ENCODE results near the gene EIF5A2. TPM values are rescaled to one million over a fixed set of nuclear protein-coding genes. Genes with fewer than 3 reads are reported as not detected.
"Not testable (repeated sequence)": the region's sequence is repeated elsewhere in the genome, so short reads cannot be mapped to it uniquely, and the experiment has no call there.

The EIF5A2 gene
- total RNA-seq, 2 experiments from 2014 or later, result 5.7 to 8.7 TPM

DNA sequence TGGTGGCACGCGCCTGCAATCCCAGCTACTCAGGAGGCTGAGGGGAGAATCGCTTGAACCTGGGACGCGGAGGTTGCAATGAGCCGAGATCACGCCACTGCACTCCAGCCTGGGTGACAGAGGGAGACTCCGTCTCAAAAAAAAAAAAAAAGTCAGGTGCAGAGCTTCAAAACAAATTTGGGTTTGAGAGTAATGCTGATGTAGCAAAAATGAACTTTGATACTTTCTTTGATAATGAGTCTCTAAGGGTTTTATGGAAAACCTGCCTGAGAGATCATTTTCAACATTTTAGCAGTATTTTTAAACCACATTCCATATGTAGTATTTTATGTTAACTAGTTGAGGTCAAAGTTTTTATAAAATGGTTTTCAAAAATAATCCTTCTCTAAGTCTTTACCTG lies 14.5 kb downstream of the EIF5A2 start:
- intact Hi-C loops (cut with micrococcal nuclease), result no loop called here
- no peak for DNase-seq
- Mint-ChIP-seq H3K4me1 (ENCODE audit: low read depth) (no peaks in the 10 kb centered on the region), H3K9me3 (no peaks in the 10 kb centered on the region), H3K27me3 (no peaks in the 10 kb centered on the region), H3K4me3 (no peak overlapping the region), H3K27ac (no peak overlapping the region), H3K36me3 (peaks cover 21% of the 10 kb centered on the region)
- CTCF ChIA-PET, result interaction anchor here (0.7 kb wide), 1 partner anchor 388 kb away, joined by 3 read pairs; no protein-coding TSS in a partner anchor
- POLR2A ChIA-PET, result interaction anchor here (1.4 kb wide), 1 partner anchor 24 kb away, joined by 4 read pairs; the partner anchor contains the start of gene RPL22L1

DNA sequence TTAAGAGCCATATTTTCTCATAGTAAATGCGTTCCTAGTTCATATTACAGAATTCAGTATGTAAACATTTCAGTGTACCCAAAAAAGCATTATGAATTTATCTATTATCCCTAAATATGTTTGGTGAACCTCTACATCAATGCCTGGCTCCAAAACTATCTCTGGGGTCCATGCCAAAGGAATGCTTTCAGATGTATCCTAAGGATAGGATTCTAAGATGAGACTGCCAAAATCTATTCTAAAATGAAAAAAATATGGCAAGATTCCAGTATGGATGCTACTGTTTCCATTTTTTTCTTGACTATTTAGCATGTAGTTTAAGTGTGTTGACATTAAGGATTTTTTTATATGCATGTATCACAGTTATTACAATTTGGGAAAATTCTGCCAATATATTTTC lies 18.8 kb downstream of the EIF5A2 start:
- DNase-seq, result no peak
- Mint-ChIP-seq H3K36me3 (peaks cover 7% of the 10 kb centered on the region), H3K4me1 (ENCODE audit: low read depth) (no peaks in the 10 kb centered on the region), H3K27me3 (peaks cover 3% of the 10 kb centered on the region), H3K27ac (no peak overlapping the region), H3K4me3 (no peak overlapping the region), H3K9me3 (no peaks in the 10 kb centered on the region)
- intact Hi-C loops (cut with micrococcal nuclease), result no loop called here
- POLR2A ChIA-PET, result no interaction called here
- CTCF ChIA-PET, result no interaction called here

DNA sequence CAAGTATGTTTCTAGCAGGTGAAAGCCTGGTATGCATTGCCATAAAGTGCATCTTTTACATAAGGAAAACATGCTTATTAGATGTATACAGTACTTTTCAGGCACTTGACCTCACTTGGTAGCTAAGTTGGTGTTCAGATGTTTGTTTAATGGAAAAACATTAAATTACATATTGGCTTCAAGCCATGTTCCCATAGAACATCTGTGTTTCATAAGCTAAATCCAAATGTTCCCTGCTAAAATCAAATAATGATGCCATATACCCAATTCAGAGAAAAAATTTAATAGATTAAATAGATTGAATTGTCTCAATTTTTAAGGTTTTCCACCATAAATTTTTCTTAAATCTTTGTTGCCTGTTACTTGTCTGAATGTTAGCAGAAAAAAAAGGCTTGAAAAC lies 19.3 kb downstream of the EIF5A2 start:
- no peak overlapping the region for H3K27ac Mint-ChIP-seq
- peaks cover 3% of the 10 kb centered on the region for H3K27me3 Mint-ChIP-seq
- H3K9me3 Mint-ChIP-seq, result no peaks in the 10 kb centered on the region
- no peak for DNase-seq
- CTCF ChIA-PET, result no interaction called here
- POLR2A ChIA-PET, result no interaction called here
- H3K36me3 Mint-ChIP-seq, result peaks cover 7% of the 10 kb centered on the region
- intact Hi-C loops (cut with micrococcal nuclease), result no loop called here
- no peaks in the 10 kb centered on the region for H3K4me1 Mint-ChIP-seq (ENCODE audit: low read depth)
- no peak overlapping the region for H3K4me3 Mint-ChIP-seq

DNA sequence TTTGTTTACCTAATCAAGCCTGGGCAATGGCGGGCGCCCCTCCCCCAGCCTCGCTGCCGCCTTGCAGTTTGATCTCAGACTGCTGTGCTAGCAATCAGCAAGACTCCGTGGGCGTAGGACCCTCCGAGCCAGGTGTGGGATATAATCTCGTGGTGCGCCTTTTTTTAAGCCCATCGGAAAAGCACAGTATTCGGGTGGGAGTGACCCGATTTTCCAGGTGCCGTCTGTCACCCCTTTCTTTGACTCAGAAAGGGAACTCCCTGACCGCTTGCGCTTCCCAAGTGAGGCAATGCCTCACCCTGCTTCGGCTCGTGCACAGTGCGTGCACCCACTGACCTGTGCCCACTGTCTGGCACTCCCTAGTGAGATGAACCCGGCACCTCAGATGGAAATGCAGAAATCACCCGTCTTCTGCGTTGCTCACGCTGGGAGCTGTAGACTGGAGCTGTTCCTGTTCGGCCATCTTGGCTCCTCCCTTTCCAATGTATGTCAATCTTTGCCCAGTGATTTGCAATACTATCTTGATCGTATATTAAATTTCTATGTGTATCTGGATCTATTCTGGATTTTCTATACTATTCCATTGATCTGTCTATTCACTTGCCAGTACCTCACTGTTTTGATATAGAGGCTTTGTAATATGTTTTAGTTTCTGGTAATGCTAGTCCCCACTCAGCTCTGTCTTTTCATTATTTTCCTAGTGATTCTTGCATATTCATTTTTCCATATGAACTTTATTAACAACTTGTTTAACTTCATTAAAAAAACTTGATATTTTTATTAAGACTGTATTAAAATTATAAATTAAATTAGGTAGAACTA lies 24.1 kb downstream of the EIF5A2 start:
- H3K27me3 Mint-ChIP-seq; H3K36me3 Mint-ChIP-seq; DNase-seq; H3K27ac Mint-ChIP-seq; POLR2A ChIA-PET; H3K9me3 Mint-ChIP-seq; intact Hi-C loops (cut with micrococcal nuclease); CTCF ChIA-PET; H3K4me3 Mint-ChIP-seq; H3K4me1 Mint-ChIP-seq (ENCODE audit: low read depth): not testable (repeated sequence)

DNA sequence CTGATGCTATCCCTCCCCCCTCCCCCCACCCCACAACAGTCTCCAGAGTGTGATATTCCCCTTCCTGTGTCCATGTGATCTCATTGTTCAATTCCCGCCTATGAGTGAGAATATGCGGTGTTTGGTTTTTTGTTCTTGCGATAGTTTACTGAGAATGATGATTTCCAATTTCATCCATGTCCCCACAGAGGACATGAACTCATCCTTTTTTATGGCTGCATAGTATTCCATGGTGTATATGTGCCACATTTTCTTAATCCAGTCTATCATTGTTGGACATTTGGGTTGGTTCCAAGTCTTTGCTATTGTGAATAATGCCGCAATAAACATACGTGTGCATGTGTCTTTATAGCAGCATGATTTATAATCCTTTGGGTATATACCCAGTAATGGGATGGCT lies 29.7 kb downstream of the EIF5A2 start:
- H3K4me3 Mint-ChIP-seq; CTCF ChIA-PET; H3K27ac Mint-ChIP-seq; intact Hi-C loops (cut with micrococcal nuclease); DNase-seq; H3K4me1 Mint-ChIP-seq (ENCODE audit: low read depth); H3K27me3 Mint-ChIP-seq; H3K36me3 Mint-ChIP-seq; H3K9me3 Mint-ChIP-seq: not testable (repeated sequence)
- POLR2A ChIA-PET, result interaction anchor here (0.7 kb wide), 1 partner anchor 1368 kb away, joined by 3 read pairs; no protein-coding TSS in a partner anchor

DNA sequence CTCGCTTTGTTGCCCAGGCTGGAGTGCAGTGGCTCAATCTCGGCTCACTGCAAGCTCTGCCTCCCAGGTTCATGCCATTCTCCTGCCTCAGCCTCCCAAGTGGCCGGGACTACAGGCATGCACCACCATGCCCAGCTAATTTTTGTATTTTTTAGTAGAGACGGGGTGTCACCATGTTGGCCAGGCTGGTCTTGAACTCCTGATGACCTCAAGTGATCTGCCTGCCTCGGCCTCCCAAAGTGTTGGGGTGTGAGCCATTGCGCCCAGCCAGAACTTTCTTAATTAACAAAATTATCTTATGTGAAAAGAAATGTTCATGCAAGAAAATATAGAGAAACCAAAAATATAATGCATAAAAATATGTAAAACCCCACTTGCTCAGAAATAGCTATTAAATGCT lies 31.1 kb downstream of the EIF5A2 start:
- H3K27me3 Mint-ChIP-seq; H3K9me3 Mint-ChIP-seq; POLR2A ChIA-PET; H3K4me3 Mint-ChIP-seq; H3K36me3 Mint-ChIP-seq; H3K4me1 Mint-ChIP-seq (ENCODE audit: low read depth); intact Hi-C loops (cut with micrococcal nuclease); DNase-seq; H3K27ac Mint-ChIP-seq: not testable (repeated sequence)
- CTCF ChIA-PET, result interaction anchor here (0.6 kb wide), 1 partner anchor 645 kb away, joined by 3 read pairs; no protein-coding TSS in a partner anchor

DNA sequence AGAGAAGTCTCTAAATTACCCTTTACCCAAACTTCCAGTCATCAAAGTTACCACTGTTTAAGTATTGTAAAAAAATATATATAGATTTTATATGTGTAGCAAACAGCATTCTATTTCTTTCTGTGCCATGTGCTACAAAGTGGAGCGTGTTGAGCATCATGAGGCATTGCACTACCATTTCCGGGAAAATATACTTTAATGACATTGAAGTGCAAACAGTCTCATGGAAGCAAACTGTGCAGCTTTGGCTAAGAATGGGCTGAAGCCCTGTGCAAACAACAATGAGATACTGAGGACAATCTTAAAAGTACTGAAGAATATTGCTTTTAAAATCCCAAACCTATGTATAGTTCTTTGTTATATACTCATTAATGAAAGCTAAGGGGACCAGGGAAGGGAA lies 31.9 kb downstream of the EIF5A2 start:
- CTCF ChIA-PET, result no interaction called here
- no peak overlapping the region for H3K4me3 Mint-ChIP-seq
- POLR2A ChIA-PET, result no interaction called here
- H3K9me3 Mint-ChIP-seq, result peaks cover 5% of the 10 kb centered on the region
- H3K27me3 Mint-ChIP-seq, result no peaks in the 10 kb centered on the region
- no peaks in the 10 kb centered on the region for H3K4me1 Mint-ChIP-seq (ENCODE audit: low read depth)
- intact Hi-C loops (cut with micrococcal nuclease), result no loop called here
- H3K36me3 Mint-ChIP-seq, result no peaks in the 10 kb centered on the region
- DNase-seq, result no peak
- H3K27ac Mint-ChIP-seq, result no peak overlapping the region

DNA sequence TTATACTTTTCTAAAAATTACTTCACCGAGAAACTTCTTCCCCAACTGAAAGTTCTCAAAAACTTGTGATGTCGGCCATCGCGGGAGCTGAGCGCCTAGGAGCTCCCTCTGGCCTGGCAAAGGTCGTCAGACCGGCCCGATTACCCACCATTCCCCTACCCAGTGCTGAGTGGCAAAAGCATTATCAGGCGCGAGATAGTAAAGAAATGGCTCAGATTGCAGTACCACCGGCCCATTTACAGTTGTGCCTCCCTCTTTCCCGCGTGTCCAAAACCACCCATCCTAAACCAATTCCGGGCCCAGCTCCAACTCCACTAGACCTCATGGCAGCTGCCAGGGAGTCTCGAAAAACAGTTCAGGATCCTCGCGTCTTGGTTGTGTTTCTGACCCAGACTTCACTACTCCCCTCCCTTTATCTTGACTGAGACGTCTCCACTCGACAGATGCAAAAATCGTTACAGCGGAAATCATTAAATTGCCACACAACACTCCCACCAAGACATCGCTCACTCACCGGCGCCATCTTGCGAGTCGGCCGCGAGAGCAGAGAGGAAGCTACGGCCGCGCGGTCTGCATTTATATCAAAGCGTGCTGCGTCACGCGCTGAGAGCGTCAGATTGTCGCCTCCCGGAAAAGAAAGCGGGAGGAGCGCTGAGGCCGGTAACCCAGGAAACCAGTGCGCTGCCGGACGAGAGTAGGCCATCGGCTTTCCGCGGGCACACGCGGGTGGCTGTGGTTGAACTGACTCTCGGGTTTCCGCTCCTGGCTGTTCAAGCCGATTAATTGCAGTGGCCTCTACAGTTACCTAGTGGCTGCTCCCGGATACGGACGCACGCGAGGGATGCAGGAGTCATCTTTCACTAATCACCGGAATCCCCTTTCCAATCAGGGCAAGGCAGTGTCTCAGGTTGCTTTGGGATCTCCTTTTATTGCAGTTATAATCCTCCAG lies 38.5 kb downstream of the EIF5A2 start, which contains the start of gene RPL22L1:
RPL22L1 (minus strand) TSS at position 551 of the 949 bp plus-strand sequence; CDS start at position 523, 28 bp downstream.
- CTCF ChIA-PET, result interaction anchor here (1.0 to 1.5 kb wide), 6 partner anchors 13 to 696 kb away, joined by 3 to 6 read pairs (median 4); partner anchors contain the start of gene EIF5A2
- Mint-ChIP-seq H3K4me3 (peak within 1 kb of the TSS; percentile 97), H3K4me1 (ENCODE audit: low read depth) (peaks cover 22% of the 10 kb centered on the region), H3K36me3 (peaks cover 34% of the 10 kb centered on the region), H3K27me3 (no peaks in the 10 kb centered on the region), H3K27ac (peak within 1 kb of the TSS; percentile 98), H3K9me3 (peaks cover 5% of the 10 kb centered on the region)
- POLR2A ChIA-PET, result interaction anchor here (0.6 to 2.5 kb wide), 12 partner anchors 12 to 813 kb away, joined by 3 to 25 read pairs (median 4); partner anchors contain the start of genes EIF5A2, PHC3, SKIL and TNIK
- intact Hi-C loops (cut with micrococcal nuclease), result loop anchor here (1.0 to 10.0 kb wide), 5 partner anchors 38 to 1097 kb away; partner anchors contain the start of genes EIF5A2, MYNN, PHC3 and SKIL
- peak; percentile 95 for DNase-seq

DNA sequence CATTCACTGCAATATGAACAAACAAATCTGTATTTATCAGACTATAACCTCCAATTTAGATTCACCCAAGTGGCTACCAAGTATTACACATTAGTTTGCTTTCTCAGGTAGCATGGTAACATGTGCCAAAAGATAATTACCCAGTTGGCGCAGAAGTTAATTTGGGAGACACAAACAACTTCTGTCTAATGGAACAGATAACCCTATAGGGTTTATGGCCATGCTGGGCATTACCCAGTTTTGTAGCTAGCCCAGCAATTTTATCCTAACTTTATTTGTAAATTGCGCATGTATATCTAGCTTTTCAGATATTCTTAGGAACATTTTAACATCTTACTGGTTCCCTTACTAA lies 39.2 kb downstream of the EIF5A2 start:
- Mint-ChIP-seq H3K27me3 (no peaks in the 10 kb centered on the region), H3K36me3 (peaks cover 37% of the 10 kb centered on the region), H3K4me1 (ENCODE audit: low read depth) (peaks cover 24% of the 10 kb centered on the region), H3K27ac (peak overlapping the region; percentile 98), H3K4me3 (peak overlapping the region; percentile 97), H3K9me3 (peaks cover 2% of the 10 kb centered on the region)
- no peak for DNase-seq
- intact Hi-C loops (cut with micrococcal nuclease), result loop anchor here (2.0 to 10.0 kb wide), 2 partner anchors 684 to 1096 kb away; partner anchors contain the start of genes MYNN and PHC3
- ChIA-PET CTCF (interaction anchor here (1.0 to 1.5 kb wide), 6 partner anchors 12 to 697 kb away, joined by 3 to 6 read pairs (median 4); partner anchors contain the start of gene EIF5A2), POLR2A (interaction anchor here (0.7 to 2.5 kb wide), 11 partner anchors 12 to 812 kb away, joined by 3 to 25 read pairs (median 4); partner anchors contain the start of genes EIF5A2, PHC3 and SKIL)

DNA sequence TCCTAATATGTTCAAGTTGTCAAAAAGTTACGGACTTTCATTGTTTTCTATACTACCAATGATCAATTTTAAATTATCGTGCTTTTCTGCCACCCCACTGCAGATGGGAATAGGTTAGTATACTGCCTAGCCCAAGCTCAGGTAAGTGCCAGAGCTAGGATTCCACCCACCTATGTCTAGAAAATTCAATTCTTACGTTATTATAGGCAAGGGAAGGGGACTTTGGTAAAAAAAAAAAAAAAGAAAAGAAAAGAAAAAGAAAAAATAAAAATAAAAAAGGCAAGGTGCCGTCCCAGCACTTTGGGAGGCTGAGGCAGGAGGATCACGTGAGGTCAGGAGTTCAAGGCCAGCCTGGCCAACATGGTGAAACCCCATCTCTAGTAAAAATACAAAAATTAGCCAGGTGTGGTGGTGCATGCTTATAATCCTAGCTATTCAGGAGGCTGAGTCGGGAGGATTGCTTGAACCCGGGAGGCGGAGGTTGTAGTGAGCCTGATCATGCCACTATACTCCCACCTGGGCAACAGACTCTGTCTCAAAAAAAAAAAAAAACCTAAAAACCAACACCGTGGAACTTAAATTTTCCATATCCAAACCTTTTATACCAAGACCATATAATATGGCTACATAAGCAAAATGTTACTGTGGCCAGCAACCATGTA lies 39.7 kb downstream of the EIF5A2 start:
- peak overlapping the region; percentile 98 for H3K27ac Mint-ChIP-seq
- peaks cover 24% of the 10 kb centered on the region for H3K4me1 Mint-ChIP-seq (ENCODE audit: low read depth)
- no peaks in the 10 kb centered on the region for H3K27me3 Mint-ChIP-seq
- H3K4me3 Mint-ChIP-seq, result peak overlapping the region; percentile 97
- ChIA-PET CTCF (interaction anchor here (0.6 to 1.0 kb wide), 4 partner anchors 175 to 1093 kb away, joined by 3 to 4 read pairs (median 3); no protein-coding TSS in a partner anchor), POLR2A (interaction anchor here (0.7 to 2.5 kb wide), 7 partner anchors 11 to 511 kb away, joined by 3 to 25 read pairs (median 4); partner anchors contain the start of genes EIF5A2 and SKIL)
- peak; percentile 19 for DNase-seq
- intact Hi-C loops (cut with micrococcal nuclease), result loop anchor here (2.0 to 10.0 kb wide), 2 partner anchors 684 to 1096 kb away; partner anchors contain the start of genes MYNN and PHC3
- H3K9me3 Mint-ChIP-seq, result no peaks in the 10 kb centered on the region
- H3K36me3 Mint-ChIP-seq, result peaks cover 37% of the 10 kb centered on the region

Measured in activated CD4-positive, alpha-beta memory T cell treated with anti-CD3 and anti-CD28 coated beads for 36 hours (primary cell).